Nephron (organoid): ENCODE data around the gene METRNL.

Experiments used
- H3K27ac Mint-ChIP-seq, 3 experiments: 2 replicates each; pipeline ENCODE4 v1.8.0; 2020; ENCODE audit warnings: mixed read lengths in 3 of 3, mild to moderate bottlenecking in 2 of 3, moderate library complexity in 1 of 3
- H3K27me3 Mint-ChIP-seq: 2 replicates; pipeline ENCODE4 v1.8.0; 2021; ENCODE audit warnings: low read depth, mild to moderate bottlenecking, moderate library complexity, mixed read lengths
- H3K36me3 Mint-ChIP-seq: 2 replicates; pipeline ENCODE4 v1.8.0; 2020; ENCODE audit warnings: low read depth, mixed read lengths
- H3K4me1 Mint-ChIP-seq: 2 replicates; pipeline ENCODE4 v1.8.0; 2020; ENCODE audit warnings: mixed read lengths
- H3K4me3 Mint-ChIP-seq, 3 experiments: 2 replicates each; pipeline ENCODE4 v1.8.0; 2020; ENCODE audit warnings: mild to moderate bottlenecking in 3 of 3, mixed read lengths in 3 of 3, moderate library complexity in 2 of 3
- H3K9me3 Mint-ChIP-seq: 2 replicates; pipeline ENCODE4 v1.8.0; 2020; ENCODE audit warnings: mixed read lengths
- TF ChIP-seq, protein P1 (sequence below), 3 experiments: fragments of 200-600 bp; sonication (generic); IDR thresholded peaks; one replicate each; pipeline ENCODE4 v1.5.0; 2021; ENCODE audit warnings: antibody characterized with exemption in 3 of 3; ENCODE audit not compliant: unreplicated experiment in 3 of 3

Gene METRNL

DNA sequence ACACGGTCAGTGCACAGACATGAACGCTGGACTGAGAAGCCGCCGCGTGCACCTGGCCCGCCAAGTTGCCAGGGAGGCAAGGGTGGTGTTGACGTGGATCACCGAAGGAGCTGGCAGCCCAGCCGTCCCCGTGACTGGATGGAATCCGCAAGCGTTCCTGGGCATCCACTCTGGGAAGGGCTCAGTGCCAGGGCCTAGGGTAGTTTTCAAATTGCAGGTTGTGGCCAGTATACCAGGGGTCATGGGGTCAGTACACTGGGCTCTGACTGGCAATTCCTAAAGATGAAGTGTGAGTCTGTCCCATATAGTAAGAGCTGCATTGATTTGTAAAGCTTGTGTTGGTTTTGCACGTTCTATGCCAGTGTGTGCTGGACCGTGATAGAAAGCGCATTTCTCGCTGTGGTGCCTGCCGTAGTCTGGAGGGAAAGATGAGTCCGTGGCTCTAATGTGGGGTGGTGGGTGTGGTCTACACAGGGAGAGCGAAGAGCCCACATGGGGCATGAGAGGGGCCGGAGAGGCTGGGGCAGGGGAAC lies 21.1 kb upstream of the METRNL start:
- no peak overlapping the region for H3K27ac Mint-ChIP-seq
- H3K9me3 Mint-ChIP-seq: no peaks in the 10 kb centered on the region
- TF ChIP-seq, protein P1, sequence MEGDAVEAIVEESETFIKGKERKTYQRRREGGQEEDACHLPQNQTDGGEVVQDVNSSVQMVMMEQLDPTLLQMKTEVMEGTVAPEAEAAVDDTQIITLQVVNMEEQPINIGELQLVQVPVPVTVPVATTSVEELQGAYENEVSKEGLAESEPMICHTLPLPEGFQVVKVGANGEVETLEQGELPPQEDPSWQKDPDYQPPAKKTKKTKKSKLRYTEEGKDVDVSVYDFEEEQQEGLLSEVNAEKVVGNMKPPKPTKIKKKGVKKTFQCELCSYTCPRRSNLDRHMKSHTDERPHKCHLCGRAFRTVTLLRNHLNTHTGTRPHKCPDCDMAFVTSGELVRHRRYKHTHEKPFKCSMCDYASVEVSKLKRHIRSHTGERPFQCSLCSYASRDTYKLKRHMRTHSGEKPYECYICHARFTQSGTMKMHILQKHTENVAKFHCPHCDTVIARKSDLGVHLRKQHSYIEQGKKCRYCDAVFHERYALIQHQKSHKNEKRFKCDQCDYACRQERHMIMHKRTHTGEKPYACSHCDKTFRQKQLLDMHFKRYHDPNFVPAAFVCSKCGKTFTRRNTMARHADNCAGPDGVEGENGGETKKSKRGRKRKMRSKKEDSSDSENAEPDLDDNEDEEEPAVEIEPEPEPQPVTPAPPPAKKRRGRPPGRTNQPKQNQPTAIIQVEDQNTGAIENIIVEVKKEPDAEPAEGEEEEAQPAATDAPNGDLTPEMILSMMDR (IDR thresholded peaks at IDR 0.05; ENCODE audit: unreplicated experiment in 3 of 3): no peak
- H3K27me3 Mint-ChIP-seq: peaks cover 4% of the 10 kb centered on the region
- H3K36me3 Mint-ChIP-seq: no peaks in the 10 kb centered on the region
- H3K4me1 Mint-ChIP-seq: peaks cover 18% of the 10 kb centered on the region
- no peak overlapping the region for H3K4me3 Mint-ChIP-seq

DNA sequence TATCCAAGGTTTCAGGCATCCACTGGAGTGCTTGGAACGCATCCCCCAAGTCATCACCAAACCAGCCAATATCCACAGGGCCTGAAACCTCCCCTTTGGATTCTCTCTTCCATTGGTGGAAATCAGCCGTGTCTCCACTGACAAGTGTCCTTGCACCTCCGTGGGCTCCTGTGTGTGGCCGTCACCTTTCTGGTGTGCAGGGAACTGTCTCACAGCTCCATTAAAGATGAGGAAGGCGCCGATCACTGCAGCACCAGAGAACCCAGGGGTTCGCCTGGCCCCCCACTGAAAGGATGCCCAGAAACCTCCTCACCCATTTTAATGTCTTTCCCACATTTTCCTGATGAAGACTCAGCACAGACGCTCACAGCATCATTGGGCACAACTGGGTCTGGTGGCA lies 17.8 kb upstream of the METRNL start:
- peaks cover 5% of the 10 kb centered on the region for H3K4me1 Mint-ChIP-seq
- H3K36me3 Mint-ChIP-seq: no peaks in the 10 kb centered on the region
- no peak overlapping the region for H3K4me3 Mint-ChIP-seq
- peaks cover 4% of the 10 kb centered on the region for H3K27me3 Mint-ChIP-seq
- TF ChIP-seq, protein P1 (IDR thresholded peaks at IDR 0.05; ENCODE audit: unreplicated experiment in 3 of 3): no peak
- no peaks in the 10 kb centered on the region for H3K9me3 Mint-ChIP-seq
- no peak overlapping the region for H3K27ac Mint-ChIP-seq

DNA sequence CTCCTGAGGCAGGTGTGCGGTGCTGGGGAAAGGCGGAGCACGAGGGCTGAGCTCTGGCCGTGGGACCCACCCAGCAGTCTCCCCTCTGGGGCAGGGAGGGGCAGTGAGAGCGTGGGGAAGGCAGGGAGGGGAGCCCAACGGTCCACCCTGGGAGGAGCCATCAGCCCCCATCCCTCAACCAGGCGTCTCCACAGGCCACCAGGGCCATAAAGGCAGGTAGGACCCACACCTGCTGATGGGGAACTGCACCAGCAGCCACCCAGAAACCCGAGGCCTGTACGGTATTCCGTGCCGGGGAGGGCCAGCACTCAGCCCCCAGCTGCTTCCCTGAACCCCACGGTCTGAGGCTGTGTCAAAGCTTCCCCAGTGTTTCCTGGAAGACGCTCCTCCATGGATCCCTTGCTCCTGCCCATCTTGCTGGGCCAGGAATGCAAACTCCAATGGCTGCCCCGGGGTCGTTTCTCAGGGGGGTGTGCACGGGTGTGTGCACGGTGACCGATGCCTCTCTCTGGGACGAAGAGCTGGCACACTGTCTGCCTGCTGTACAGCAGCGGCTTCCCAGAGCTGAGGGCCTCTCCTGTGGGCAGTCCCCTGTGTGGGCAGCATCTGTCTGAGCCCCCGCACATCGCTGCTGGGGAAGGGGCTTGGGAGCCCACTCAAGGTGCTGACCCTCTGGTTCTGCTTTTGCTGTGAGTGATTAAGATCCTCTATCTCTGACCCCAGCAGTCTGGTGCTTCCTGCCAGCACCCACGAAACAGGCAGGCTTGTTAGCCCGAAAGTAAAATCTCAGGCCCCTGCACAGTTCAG lies 17.2 kb upstream of the METRNL start:
- Mint-ChIP-seq H3K9me3 (no peaks in the 10 kb centered on the region), H3K4me3 (no peak overlapping the region), H3K27ac (no peak overlapping the region), H3K27me3 (peaks cover 4% of the 10 kb centered on the region), H3K36me3 (no peaks in the 10 kb centered on the region), H3K4me1 (peaks cover 5% of the 10 kb centered on the region)
- TF ChIP-seq, protein P1 (IDR thresholded peaks at IDR 0.05; ENCODE audit: unreplicated experiment in 3 of 3): no peak

DNA sequence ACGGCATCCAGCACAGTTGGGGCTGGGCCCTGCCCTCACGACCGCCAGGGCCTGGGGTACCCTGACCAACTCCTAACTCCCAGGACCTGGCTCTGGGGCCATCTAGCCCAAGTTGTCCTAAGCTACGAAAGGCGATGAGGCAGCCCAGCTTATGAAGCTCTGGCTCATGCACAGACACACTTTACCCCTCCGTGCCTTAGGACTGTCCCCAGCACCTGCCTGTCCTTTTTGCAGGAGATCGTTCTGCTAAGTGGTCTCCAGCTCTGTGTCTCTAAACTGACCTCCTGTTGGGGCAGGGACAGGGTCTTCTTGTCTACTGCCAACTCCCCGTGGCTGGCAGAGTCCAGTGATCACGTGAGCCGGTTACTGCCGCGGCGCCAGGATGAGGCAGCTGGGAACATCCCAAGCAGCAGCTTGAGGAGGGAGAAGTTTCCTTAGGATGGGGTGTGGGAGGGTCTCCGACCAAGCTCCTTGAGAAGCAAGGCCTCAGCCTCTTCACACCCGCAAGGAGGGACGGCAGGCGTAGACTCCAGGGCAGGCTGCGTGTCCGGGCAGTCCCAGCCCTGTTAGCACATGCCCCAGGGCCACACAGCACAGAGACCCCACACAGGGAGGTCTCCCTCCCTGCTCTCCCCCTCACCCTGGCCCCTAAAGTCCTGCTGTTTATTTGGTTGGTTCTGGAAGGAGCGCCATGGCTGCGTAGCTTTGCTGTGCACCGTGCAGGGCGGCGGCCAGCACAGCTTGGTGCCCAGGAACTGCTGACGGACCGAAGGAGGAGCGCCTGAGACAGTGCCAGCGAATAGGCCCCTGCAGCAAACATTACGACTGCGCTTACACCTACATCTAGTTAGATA lies 16.4 kb upstream of the METRNL start:
- Mint-ChIP-seq H3K36me3 (no peaks in the 10 kb centered on the region), H3K27me3 (peaks cover 4% of the 10 kb centered on the region), H3K27ac (no peak overlapping the region), H3K9me3 (no peaks in the 10 kb centered on the region), H3K4me3 (no peak overlapping the region), H3K4me1 (no peaks in the 10 kb centered on the region)
- TF ChIP-seq, protein P1 (IDR thresholded peaks at IDR 0.05; ENCODE audit: unreplicated experiment in 3 of 3): no peak

DNA sequence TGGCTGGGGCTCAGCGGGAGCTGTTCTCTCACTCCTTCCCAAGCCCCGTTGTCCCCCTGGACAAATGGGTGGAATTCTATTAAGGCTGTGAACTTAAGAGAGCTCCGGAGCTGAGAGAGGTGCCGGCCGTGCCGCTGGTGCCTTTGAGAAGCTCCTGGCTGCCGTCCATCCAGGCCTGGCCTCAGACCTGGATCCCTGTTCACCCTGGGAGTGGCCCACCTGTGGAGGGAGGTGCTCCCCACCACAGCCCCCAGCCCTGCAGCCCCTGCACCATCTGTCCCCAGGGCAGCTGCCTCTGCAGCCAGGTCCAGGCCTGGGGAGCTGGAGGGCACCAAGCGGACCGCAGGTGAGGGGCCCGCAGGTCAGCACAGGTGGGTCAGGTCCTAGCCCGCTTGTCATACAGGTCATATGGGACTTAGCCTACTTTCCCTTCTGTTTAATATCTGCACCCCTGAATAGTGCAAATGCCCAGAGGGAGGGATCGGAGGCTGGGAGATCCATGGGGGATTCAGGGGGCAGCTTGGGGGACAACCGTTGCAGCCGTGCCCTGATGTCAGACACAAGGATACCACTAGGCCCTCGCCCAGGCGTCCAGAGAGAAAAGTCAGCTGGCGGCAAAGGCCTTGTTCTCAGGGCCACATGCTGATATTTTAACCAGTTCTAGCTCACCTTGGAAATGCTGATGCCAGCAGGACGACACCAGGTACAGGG lies 15.2 kb upstream of the METRNL start:
- TF ChIP-seq, protein P1 (IDR thresholded peaks at IDR 0.05; ENCODE audit: unreplicated experiment in 3 of 3): no peak
- Mint-ChIP-seq H3K4me1 (no peaks in the 10 kb centered on the region), H3K27ac (no peak overlapping the region), H3K27me3 (no peaks in the 10 kb centered on the region), H3K9me3 (no peaks in the 10 kb centered on the region), H3K4me3 (no peak overlapping the region), H3K36me3 (no peaks in the 10 kb centered on the region)
